SK-N-SH (cell line): Measurements from ENCODE around the gene NTN1. TPM values are rescaled to one million over a fixed set of nuclear protein-coding genes. Genes with fewer than 3 reads are reported as not detected.

ENCODE experiments used
- CTCF ChIA-PET: fragments of 300-600, 350-600 bp; formaldehyde crosslinking; extraction: SDS; loops from one replicate; lab custom pipeline; 2021; lab: Yijun Ruan, JAX
- POLR2A ChIA-PET: fragments of 350-600 bp; sonication (Branson Sonifier 250); formaldehyde crosslinking; extraction: SDS; loops from one replicate; lab custom pipeline; 2020; ENCODE audit warnings: antibody characterized with exemption, inconsistent platforms; lab: Yijun Ruan, JAX
- DNase-seq: peaks from one replicate; pipeline ENCODE4 v3.0.0; 2012
- H2AFZ ChIP-seq: fragments of 200-600 bp; sonication (generic); 2 replicates; pipeline ENCODE4 v1.8.1; 2016; ENCODE audit warnings: antibody characterized with exemption, mild to moderate bottlenecking, low read depth
- H3F3A ChIP-seq: fragments of 200-600 bp; sonication (generic); replicated peaks from 2 replicates; pipeline ENCODE3; 2016; ENCODE audit warnings: antibody characterized with exemption, mild to moderate bottlenecking; ENCODE audit not compliant: insufficient read depth
- H3K27ac ChIP-seq, 2 experiments: fragments of 200-500 bp in 1 of 2; fragments of 200-600 bp in 1 of 2; sonication (Bioruptor generic) in 1 of 2; sonication (generic), shearing (Covaris generic) in 1 of 2; 2 replicates each; pipeline versions ENCODE4 v1.5.1 to v1.6.1; 2014 to 2016; ENCODE audit warnings: low read depth in 2 of 2, inconsistent platforms in 1 of 2, low read length in 1 of 2, mild to moderate bottlenecking in 1 of 2, mixed read lengths in 1 of 2
- H3K27me3 ChIP-seq: fragments of 200-600 bp; sonication (generic), shearing (Covaris generic); 2 replicates; pipeline ENCODE4 v1.6.1; 2016; ENCODE audit warnings: mixed run types; ENCODE audit not compliant: insufficient read depth
- H3K36me3 ChIP-seq, 2 experiments: fragments of 200-500 bp in 1 of 2; fragments of 200-600 bp in 1 of 2; sonication (Bioruptor generic) in 1 of 2; sonication (generic) in 1 of 2; replicated peaks in 1 of 2; 2 replicates each; pipeline versions ENCODE3 to v1.5.1; 2014 to 2016; ENCODE audit warnings: low read length in 1 of 2, mild to moderate bottlenecking in 1 of 2; ENCODE audit not compliant: insufficient read depth in 2 of 2, control insufficient read depth in 1 of 2
- H3K4me1 ChIP-seq, 2 experiments: fragments of 200-500 bp in 1 of 2; fragments of 200-600 bp in 1 of 2; sonication (Bioruptor generic) in 1 of 2; sonication (generic), shearing (Covaris generic) in 1 of 2; 2 replicates each; pipeline versions ENCODE4 v1.5.1 to v1.6.1; 2014 to 2016; ENCODE audit warnings: low read depth in 1 of 2, low read length in 1 of 2, mixed run types in 1 of 2; ENCODE audit not compliant: insufficient read depth in 2 of 2, control insufficient read depth in 1 of 2
- H3K4me2 ChIP-seq: fragments of 200-600 bp; sonication (generic), shearing (Covaris generic); 2 replicates; pipeline ENCODE4 v1.6.1; 2017; ENCODE audit warnings: mixed run types
- H3K4me3 ChIP-seq, 2 experiments: fragments of 200-500 bp in 1 of 2; fragments of 200-600 bp in 1 of 2; sonication (Bioruptor generic) in 1 of 2; sonication (generic), shearing (Covaris generic) in 1 of 2; 2 replicates each; pipeline versions ENCODE4 v1.5.1 to v1.8.1; 2014 to 2016; ENCODE audit warnings: low read depth in 2 of 2, inconsistent platforms in 1 of 2, low read length in 1 of 2, mild to moderate bottlenecking in 1 of 2, mixed read lengths in 1 of 2, moderate library complexity in 1 of 2
- H3K79me2 ChIP-seq: fragments of 200-600 bp; sonication (generic); 2 replicates; pipeline ENCODE4 v1.8.1; 2017; ENCODE audit warnings: mild to moderate bottlenecking; ENCODE audit not compliant: insufficient read depth
- H3K9ac ChIP-seq: fragments of 200-600 bp; sonication (generic); 2 replicates; pipeline ENCODE4 v1.6.1; 2017; ENCODE audit warnings: mixed run types
- H3K9me2 ChIP-seq: fragments of 200-600 bp; sonication (generic); 2 replicates; pipeline ENCODE4 v1.6.1; 2017; ENCODE audit warnings: mixed run types
- H3K9me3 ChIP-seq: fragments of 200-600 bp; sonication (generic); 2 replicates; pipeline ENCODE4 v1.6.1; 2017; ENCODE audit warnings: mixed run types, mild to moderate bottlenecking, moderate library complexity
- H4K20me1 ChIP-seq: fragments of 200-600 bp; sonication (generic); 2 replicates; pipeline ENCODE4 v1.6.1; 2017; ENCODE audit warnings: mild to moderate bottlenecking, mixed run types; ENCODE audit not compliant: insufficient read depth
- CHD2 ChIP-seq: fragments of 150-350 bp; IDR thresholded peaks from 2 replicates; pipeline ENCODE4 v1.6.1; 2018; ENCODE audit warnings: low read length; ENCODE audit not compliant: partially characterized antibody
- CTCF ChIP-seq: fragments of 200-600 bp; sonication (generic); IDR thresholded peaks from 2 replicates; pipeline ENCODE4 v1.6.1; 2017; ENCODE audit warnings: antibody characterized with exemption, mild to moderate bottlenecking, moderate library complexity
- MXI1 ChIP-seq: IDR thresholded peaks from 2 replicates; pipeline ENCODE4 v1.6.1; 2012; ENCODE audit warnings: mild to moderate bottlenecking, low read depth, low read length, improper control_type of control experiment
- PBX3 ChIP-seq: IDR thresholded peaks from 2 replicates; pipeline ENCODE4; 2012
- POLR2AphosphoS5 ChIP-seq: IDR thresholded peaks from 2 replicates; pipeline ENCODE4 v1.6.1; 2012; ENCODE audit warnings: low read depth, low read length
- RCOR1 ChIP-seq: fragments of 150-350 bp; IDR thresholded peaks from 2 replicates; pipeline ENCODE4 v1.6.1; 2017; ENCODE audit warnings: antibody characterized with exemption, low read length
- USF1 ChIP-seq: IDR thresholded peaks from 2 replicates; pipeline ENCODE4 v1.4.0; 2012; ENCODE audit warnings: low read depth, borderline replicate concordance
- ZBTB33 ChIP-seq: IDR thresholded peaks from 2 replicates; pipeline ENCODE4 v1.4.0; 2012; ENCODE audit warnings: low read depth, borderline replicate concordance
- WGBS: methylation state at CpG from one replicate; pipeline ENCODE4 v1.1.6; 2017; ENCODE audit warnings: low lambda C conversion rate; 5-methylcytosine and 5-hydroxymethylcytosine counted together
- polyA plus RNA-seq, 3 experiments: library from polyadenylated mRNA; depleted of rRNA; stranded (reverse); fragments of >200 nt; gene quantifications; 2 replicates each; pipeline ENCODE4 v1.2.3, GENCODE V29; 2012

Gene NTN1
- polyA plus RNA-seq, 1 of the 3 experiments (the other 2 are of a cell fraction): 0.05 TPM

GRCh38 chr17:9162275-9162985, 141.1 kb downstream of the NTN1 start:
- H3K9me2 ChIP-seq: no peaks in the 10 kb centered on the region
- H4K20me1 ChIP-seq: no peaks in the 10 kb centered on the region
- ChIA-PET CTCF (interaction anchor here (1.2 kb wide), 1 partner anchor 23 kb away, joined by 3 read pairs; no protein-coding TSS in a partner anchor), POLR2A (no interaction called here)
- H2AFZ ChIP-seq: no peak overlapping the region
- peaks cover 4% of the 10 kb centered on the region; the same call in 1 of the 2 replicates for H3K27me3 ChIP-seq
- H3K79me2 ChIP-seq: no peaks in the 10 kb centered on the region
- no peaks in the 10 kb centered on the region for H3K36me3 ChIP-seq
- H3K9me3 ChIP-seq: no peaks in the 10 kb centered on the region
- H3K4me1 ChIP-seq: no peaks in the 10 kb centered on the region
- TF ChIP-seq CHD2 (no peak), CTCF (peak; percentile 29), POLR2AphosphoS5 (no peak)
- TF ChIP-seq, all 33 proteins: peak for 1
- Histone ChIP-seq H3K27ac (no peak overlapping the region), H3K4me3 (no peak overlapping the region), H3K4me2 (no peak overlapping the region), H3K9ac (no peak overlapping the region), H3F3A (no peaks in the 10 kb centered on the region)
- WGBS: 42% methylated on average over 16 of the region's 31 CpGs
- DNase-seq: peak; percentile 55

- Histone ChIP-seq H3K9ac (no peak overlapping the region), H3K79me2 (no peaks in the 10 kb centered on the region), H2AFZ (no peak overlapping the region), H3F3A (no peaks in the 10 kb centered on the region), H3K36me3 (no peaks in the 10 kb centered on the region), H4K20me1 (no peaks in the 10 kb centered on the region), H3K9me3 (no peaks in the 10 kb centered on the region), H3K4me1 (no peaks in the 10 kb centered on the region), H3K4me2 (no peak overlapping the region), H3K27me3 (peaks cover 11% of the 10 kb centered on the region; the same call in 1 of the 2 replicates), H3K27ac (no peak overlapping the region), H3K4me3 (no peak overlapping the region), H3K9me2 (no peaks in the 10 kb centered on the region)
- 34% methylated on average over 9 of the region's 9 CpGs for WGBS
- ChIA-PET CTCF (interaction anchor here (0.9 to 1.6 kb wide), 2 partner anchors 25 to 34 kb away, joined by 3 to 4 read pairs; no protein-coding TSS in a partner anchor), POLR2A (no interaction called here)
- TF ChIP-seq CHD2 (no peak), USF1 (no peak), MXI1 (no peak), CTCF (no peak), PBX3 (no peak), RCOR1 (no peak), ZBTB33 (no peak)
- no peak for DNase-seq
Observed at GRCh38 chr17:9166788-9167187, 145.5 kb downstream of the NTN1 start.
